ACC112 (cell line): Measurements from ENCODE around the gene SLC12A7.
"Not testable (repeated sequence)": the region's sequence is repeated elsewhere in the genome, so short reads cannot be mapped to it uniquely, and the experiment has no call there.

Source experiments
- H2AFZ ChIP-seq: fragments of 200-600 bp; sonication (generic); one replicate; pipeline ENCODE4 v1.6.0; 2017; ENCODE audit warnings: antibody characterized with exemption, low read length; ENCODE audit not compliant: unreplicated experiment
- H3K27ac ChIP-seq: fragments of 200-600 bp; sonication (generic); 2 replicates; pipeline ENCODE4 v1.5.1; 2014; ENCODE audit warnings: low read depth, mild to moderate bottlenecking, antibody characterized with exemption, low read length, moderate library complexity
- H3K27me3 ChIP-seq: fragments of 200-600 bp; sonication (generic); 2 replicates; pipeline ENCODE4 v1.6.1; 2014; ENCODE audit warnings: mild to moderate bottlenecking, antibody characterized with exemption, low read length, moderate library complexity, mixed read lengths; ENCODE audit not compliant: insufficient read depth
- H3K36me3 ChIP-seq: fragments of 200-600 bp; sonication (generic); 2 replicates; pipeline ENCODE4 v1.6.1; 2016; ENCODE audit warnings: mild to moderate bottlenecking, antibody characterized with exemption, low read length, moderate library complexity, mixed read lengths; ENCODE audit not compliant: insufficient read depth
- H3K4me1 ChIP-seq: fragments of 200-600 bp; sonication (generic); one replicate; pipeline ENCODE4 v1.6.1; 2016; ENCODE audit warnings: low read length, mixed read lengths; ENCODE audit not compliant: insufficient read depth, unreplicated experiment, control insufficient read depth
- H3K4me3 ChIP-seq: fragments of 200-600 bp; sonication (generic); 2 replicates; pipeline ENCODE4 v1.5.1; 2014; ENCODE audit warnings: mild to moderate bottlenecking, low read depth, low read length
- H3K79me2 ChIP-seq: fragments of 200-600 bp; sonication (generic); one replicate; pipeline ENCODE4 v1.6.0; 2016; ENCODE audit warnings: low read length; ENCODE audit not compliant: control insufficient read depth, unreplicated experiment, insufficient read depth

SLC12A7 gene

DNA sequence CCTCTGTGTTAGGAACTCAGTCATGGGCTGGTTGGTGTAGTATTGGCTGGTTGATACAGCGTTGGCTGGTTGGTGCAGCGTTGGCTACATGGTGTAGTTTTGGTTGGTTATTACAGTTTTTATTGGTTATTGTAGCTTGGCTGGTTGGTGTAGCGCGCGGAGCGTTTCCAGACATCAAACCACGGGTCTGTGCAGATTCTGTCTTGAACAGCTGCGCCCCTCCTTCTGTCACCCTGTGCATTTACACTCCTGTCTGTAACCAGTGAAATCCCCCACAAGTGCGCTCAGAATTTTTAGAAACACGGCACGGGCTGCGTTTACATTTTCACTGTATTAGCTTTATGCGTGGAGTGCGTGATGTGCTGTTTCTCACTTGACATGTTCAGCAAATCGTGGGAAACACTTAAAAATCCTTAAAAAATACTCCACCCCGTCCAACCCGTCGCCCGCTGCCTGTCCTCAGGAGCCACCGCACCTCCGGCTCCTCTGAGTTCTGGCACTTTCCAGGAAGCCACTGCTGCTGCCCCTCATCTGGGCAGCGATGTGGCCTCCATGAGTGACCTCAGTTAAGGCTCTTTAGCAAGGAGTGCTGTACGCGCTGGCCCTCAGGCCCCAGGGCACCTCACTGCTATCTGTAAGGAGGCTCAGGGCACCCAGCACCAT is 82.5 kb downstream of the SLC12A7 start:
- Histone ChIP-seq H3K4me1 (no peaks in the 10 kb centered on the region), H3K36me3 (no peaks in the 10 kb centered on the region), H3K27me3 (no peaks in the 10 kb centered on the region), H3K27ac (no peak overlapping the region), H3K79me2 (no peaks in the 10 kb centered on the region), H3K4me3 (no peak overlapping the region), H2AFZ (no peak overlapping the region)

- Histone ChIP-seq H3K79me2 (no peaks in the 10 kb centered on the region), H3K4me3 (no peak overlapping the region), H2AFZ (no peak overlapping the region), H3K36me3 (no peaks in the 10 kb centered on the region), H3K27me3 (no peaks in the 10 kb centered on the region), H3K4me1 (no peaks in the 10 kb centered on the region), H3K27ac (no peak overlapping the region)
Measured at GRCh38 chr5:1028481-1029281, 83.2 kb downstream of the SLC12A7 start.

DNA sequence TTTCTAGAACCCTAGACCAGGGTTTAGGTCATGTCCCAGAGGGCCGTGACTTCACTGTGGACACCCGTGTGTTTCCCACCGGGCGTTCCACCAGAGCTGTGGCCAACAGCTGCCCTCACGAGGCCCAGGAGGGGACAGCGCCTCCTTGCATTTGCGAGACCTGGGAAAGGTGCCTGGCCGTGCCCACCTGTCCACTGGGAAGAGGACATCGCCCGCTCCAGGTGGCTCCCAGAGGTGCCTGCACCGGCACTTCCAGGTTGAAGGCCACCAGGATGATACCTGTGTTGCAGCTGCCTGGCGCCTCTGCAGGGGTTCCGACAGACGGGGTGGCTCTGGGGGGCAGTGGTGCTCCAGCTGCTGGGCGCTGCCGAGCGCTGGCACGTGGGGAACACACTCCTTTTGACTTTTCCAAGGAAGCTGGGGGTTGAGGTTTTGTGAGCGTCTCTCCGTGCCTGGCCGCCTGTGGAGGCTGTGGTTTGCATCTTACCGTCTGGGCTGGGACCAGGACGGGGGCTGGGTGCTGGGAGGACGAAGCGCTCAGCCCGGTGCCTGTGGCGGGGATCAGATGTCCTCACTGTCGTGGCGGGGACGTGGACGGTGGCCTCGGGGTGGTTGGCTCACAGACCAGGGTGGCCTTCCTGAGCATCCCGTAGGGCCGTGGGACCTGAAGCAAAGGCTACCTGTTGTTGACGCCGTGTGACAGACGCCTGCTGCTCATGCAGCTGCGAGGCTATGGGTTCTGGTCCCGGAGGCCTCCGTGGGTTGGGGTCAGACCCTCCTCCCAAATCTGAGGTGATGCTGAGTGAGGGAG is 84.0 kb downstream of the SLC12A7 start:
- H3K4me3 ChIP-seq = no peak overlapping the region
- H3K27me3 ChIP-seq = no peaks in the 10 kb centered on the region
- no peaks in the 10 kb centered on the region for H3K4me1 ChIP-seq
- H2AFZ ChIP-seq = no peak overlapping the region
- no peaks in the 10 kb centered on the region for H3K36me3 ChIP-seq
- no peaks in the 10 kb centered on the region for H3K79me2 ChIP-seq
- H3K27ac ChIP-seq = no peak overlapping the region

DNA sequence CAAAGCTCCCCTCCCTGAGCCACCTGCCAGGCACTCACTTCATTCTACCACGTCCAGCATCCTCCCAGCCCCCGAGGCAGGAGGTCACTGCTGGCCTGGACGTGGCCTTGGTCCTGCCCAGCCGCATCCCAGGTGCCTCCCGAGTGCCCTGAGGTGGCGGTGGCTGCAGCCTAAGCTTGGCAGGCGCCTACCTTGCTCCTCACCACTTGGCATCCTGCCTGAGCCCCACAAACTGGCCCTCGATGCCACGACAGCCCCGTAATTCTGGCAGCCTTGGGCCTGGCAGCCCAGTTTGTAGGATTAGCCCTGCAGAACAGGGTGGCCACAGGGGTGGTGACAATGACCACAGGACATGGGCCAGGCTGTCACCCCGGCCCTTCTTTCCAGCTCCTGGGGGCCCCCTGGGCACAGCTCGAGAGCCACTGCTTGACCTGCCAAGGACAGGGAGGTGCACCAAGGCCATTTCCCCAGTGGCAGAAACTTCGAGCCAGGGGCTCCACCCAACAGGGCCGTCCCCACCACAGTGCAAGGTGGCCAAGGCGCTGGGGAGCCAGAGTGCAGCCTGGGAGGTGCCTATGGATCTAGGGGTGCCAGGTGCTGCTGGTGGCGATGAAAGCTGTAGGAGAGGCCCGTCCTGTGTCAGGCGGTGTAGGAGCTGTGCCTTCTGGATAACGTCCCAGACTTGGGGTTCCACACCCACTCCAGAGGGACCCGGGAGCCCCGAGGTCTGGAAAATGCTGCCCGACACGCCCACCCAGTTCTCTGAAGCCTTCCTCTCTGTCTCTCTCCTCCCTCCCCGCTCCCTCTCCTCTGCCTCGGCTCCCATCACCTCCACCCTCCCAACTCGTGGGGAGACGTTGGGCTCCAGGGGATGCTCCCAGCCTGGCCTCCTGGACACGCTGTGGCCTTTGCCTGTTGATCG is 84.9 kb downstream of the SLC12A7 start:
- Histone ChIP-seq H3K27ac (no peak overlapping the region), H3K27me3 (no peaks in the 10 kb centered on the region), H3K79me2 (no peaks in the 10 kb centered on the region), H2AFZ (no peak overlapping the region), H3K4me3 (no peak overlapping the region), H3K4me1 (no peaks in the 10 kb centered on the region), H3K36me3 (no peaks in the 10 kb centered on the region)

- not testable (repeated sequence) for H3K4me1 ChIP-seq, H3K36me3 ChIP-seq, H3K27ac ChIP-seq, H3K79me2 ChIP-seq, H2AFZ ChIP-seq, H3K4me3 ChIP-seq, H3K27me3 ChIP-seq
Measured at GRCh38 chr5:1021969-1022336, 89.9 kb downstream of the SLC12A7 start.

DNA sequence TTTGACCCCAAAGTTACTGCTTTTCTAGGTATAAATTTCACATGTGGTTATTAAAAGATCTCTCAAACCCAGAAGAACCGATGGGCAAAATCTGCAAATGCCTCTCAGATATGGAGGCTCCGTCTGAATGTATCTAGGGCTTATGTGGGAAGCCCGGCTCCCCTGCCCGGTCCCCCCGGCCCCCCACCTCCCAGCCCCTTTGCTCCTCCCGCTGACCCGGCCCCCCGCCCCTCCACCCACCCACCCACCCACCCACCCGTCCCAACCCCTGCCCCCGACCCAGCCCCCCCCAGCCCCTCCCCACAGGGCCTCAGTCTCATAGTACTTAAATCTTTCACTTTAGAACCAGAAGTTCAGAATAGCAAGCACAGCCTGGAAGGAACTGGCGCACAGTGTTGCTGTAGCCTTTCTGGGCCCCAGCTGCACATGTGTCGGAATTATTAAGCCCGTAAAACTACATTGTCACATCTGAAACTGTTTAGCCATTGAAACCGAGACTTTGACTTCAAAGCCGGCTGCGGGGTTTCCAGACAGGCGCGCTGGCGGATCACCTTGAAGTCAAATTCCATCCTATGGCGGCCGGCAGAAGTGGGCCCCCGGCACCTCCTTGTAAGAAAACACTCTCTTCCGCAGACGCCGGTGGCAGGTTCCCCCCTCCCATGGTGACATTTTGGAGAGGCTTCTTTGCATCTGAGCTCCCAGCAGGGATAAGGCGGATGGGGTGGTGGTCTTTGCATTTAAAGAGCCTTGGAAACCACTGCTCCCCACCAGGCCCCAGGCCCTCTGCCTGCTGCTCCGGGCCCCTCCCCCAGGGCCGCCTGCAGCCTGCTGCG is 90.5 kb downstream of the SLC12A7 start:
- no peak overlapping the region for H2AFZ ChIP-seq
- no peaks in the 10 kb centered on the region for H3K79me2 ChIP-seq
- H3K27ac ChIP-seq = no peak overlapping the region

GRCh38 chr5:1020452-1020961 is 91.4 kb downstream of the SLC12A7 start:
- no peaks in the 10 kb centered on the region for H3K79me2 ChIP-seq
- no peak overlapping the region for H3K27ac ChIP-seq
- H3K27me3 ChIP-seq = peaks cover 8% of the 10 kb centered on the region; the same call in 1 of the 2 replicates
- no peaks in the 10 kb centered on the region for H3K4me1 ChIP-seq
- H2AFZ ChIP-seq = no peak overlapping the region
- H3K36me3 ChIP-seq = no peaks in the 10 kb centered on the region
- no peak overlapping the region for H3K4me3 ChIP-seq

More for the DNA sequence above, 90.5 kb downstream of the SLC12A7 start:
- Histone ChIP-seq H3K4me3 (no peak overlapping the region), H3K36me3 (no peaks in the 10 kb centered on the region), H3K4me1 (no peaks in the 10 kb centered on the region), H3K27me3 (peaks cover 5% of the 10 kb centered on the region; the same call in 1 of the 2 replicates)

DNA sequence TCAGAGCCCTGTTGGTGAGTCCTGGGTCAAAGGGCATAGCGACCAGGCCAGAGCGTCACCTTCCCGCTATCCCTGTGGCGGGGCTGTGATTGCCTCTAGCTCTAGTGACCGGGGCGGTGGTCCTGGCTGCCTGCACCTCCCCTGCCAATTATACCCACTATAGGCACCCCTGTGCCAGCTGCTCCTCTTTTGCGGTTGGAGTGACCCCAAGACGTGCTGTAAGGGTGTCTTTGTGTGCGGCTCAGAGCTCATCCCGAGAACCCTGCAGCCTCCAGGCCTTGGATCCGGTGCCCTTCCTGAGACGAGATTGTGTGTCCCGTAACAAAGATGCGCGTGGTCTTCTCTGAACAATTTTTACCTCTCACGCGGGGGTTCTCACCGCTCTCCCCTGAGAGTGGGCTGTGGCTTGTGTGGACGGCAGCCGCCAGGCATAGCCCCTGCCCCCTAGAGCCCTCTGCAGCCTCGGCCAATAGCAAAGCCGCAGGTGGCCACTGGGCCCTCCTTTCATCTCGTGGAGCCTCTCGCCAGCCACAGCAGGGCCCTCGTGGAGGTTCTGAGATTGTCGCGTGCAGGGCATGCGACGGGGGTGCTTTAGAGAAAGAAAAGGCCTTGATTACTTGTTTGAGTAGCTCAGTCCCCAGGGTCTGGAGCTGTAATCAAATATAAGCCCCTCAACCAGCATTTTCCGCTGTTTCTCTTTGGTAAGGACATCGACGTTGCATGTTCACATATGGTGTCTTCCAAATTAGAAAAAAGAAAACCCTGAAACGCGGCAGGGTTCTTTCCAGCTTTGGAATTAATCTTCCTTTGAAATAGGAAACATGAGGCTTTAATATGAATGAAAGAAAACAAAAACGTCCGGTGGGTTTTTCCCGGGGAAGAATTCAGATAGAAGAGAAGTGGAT is 92.6 kb downstream of the SLC12A7 start:
- H3K79me2 ChIP-seq = no peaks in the 10 kb centered on the region
- H3K27ac ChIP-seq = no peak overlapping the region
- H3K4me1 ChIP-seq = no peaks in the 10 kb centered on the region
- no peaks in the 10 kb centered on the region for H3K36me3 ChIP-seq
- peaks cover 8% of the 10 kb centered on the region; the same call in 1 of the 2 replicates for H3K27me3 ChIP-seq
- no peak overlapping the region for H3K4me3 ChIP-seq
- H2AFZ ChIP-seq = no peak overlapping the region

- Histone ChIP-seq H3K4me3 (no peak overlapping the region), H3K36me3 (no peaks in the 10 kb centered on the region), H3K79me2 (no peaks in the 10 kb centered on the region), H2AFZ (no peak overlapping the region), H3K27me3 (peaks cover 8% of the 10 kb centered on the region; the same call in 1 of the 2 replicates), H3K27ac (no peak overlapping the region), H3K4me1 (no peaks in the 10 kb centered on the region)
Measured at GRCh38 chr5:1018596-1018995, 93.3 kb downstream of the SLC12A7 start.
